HG03135 (cell line): ENCODE measurements around the gene TBCC.
A peak's percentile ranks its signal among the peaks of the same experiment; 100 is the strongest.
"Not testable (repeated sequence)": the region's sequence is repeated elsewhere in the genome, so short reads cannot be mapped to it uniquely, and the experiment has no call there.

ENCODE experiments used
- ATAC-seq: cut with Tn5 transposase; IDR thresholded peaks from one replicate; pipeline ENCODE4 v1.9.1; 2021; ENCODE audit warnings: mild to moderate bottlenecking, moderate library complexity; ENCODE audit not compliant: unreplicated experiment

Gene TBCC

GRCh38 chr6:42735976-42736375 is 9.9 kb downstream of the TBCC start:
- ATAC-seq, result no peak

GRCh38 chr6:42733867-42734481 is 11.9 kb downstream of the TBCC start:
- not testable (repeated sequence) for ATAC-seq

GRCh38 chr6:42729731-42730130 is 16.2 kb downstream of the TBCC start:
- no peak for ATAC-seq

GRCh38 chr6:42727627-42728026 is 18.3 kb downstream of the TBCC start:
- ATAC-seq, result no peak

- ATAC-seq, result no peak
These were observed 18.8 kb downstream of the TBCC start for GRCh38 chr6:42727087-42727611.

- ATAC-seq, result peak; percentile 69
These were observed 19.3 kb downstream of the TBCC start for GRCh38 chr6:42726485-42727086.

- ATAC-seq, result no peak
These were observed 19.9 kb downstream of the TBCC start for GRCh38 chr6:42726026-42726425.

- no peak for ATAC-seq
These were observed 21.1 kb downstream of the TBCC start for GRCh38 chr6:42724825-42725224.

GRCh38 chr6:42722497-42722896 is 23.4 kb downstream of the TBCC start, which contains the start of gene PRPH2:
Gene PRPH2, minus strand, starts transcription at chr6:42722597. Its CDS starts 263 bp downstream, at chr6:42722334.
- no peak for ATAC-seq

- no peak for ATAC-seq
These were observed 25.2 kb downstream of the TBCC start for GRCh38 chr6:42720739-42721138.

- ATAC-seq, result no peak
These were observed 30.0 kb downstream of the TBCC start for GRCh38 chr6:42715871-42716270.

- ATAC-seq, result no peak
These were observed 31.7 kb downstream of the TBCC start for GRCh38 chr6:42714098-42714761.

GRCh38 chr6:42711930-42712329 is 34.0 kb downstream of the TBCC start:
- no peak for ATAC-seq

GRCh38 chr6:42710316-42710715 is 35.6 kb downstream of the TBCC start:
- ATAC-seq, result no peak

GRCh38 chr6:42709871-42710270 is 36.0 kb downstream of the TBCC start:
- no peak for ATAC-seq

GRCh38 chr6:42708096-42708495 is 37.8 kb downstream of the TBCC start:
- ATAC-seq, result no peak

GRCh38 chr6:42707595-42707994 is 38.3 kb downstream of the TBCC start:
- no peak for ATAC-seq

- no peak for ATAC-seq
These were observed 40.9 kb downstream of the TBCC start for GRCh38 chr6:42704937-42705374.

GRCh38 chr6:42704251-42704936 is 41.5 kb downstream of the TBCC start:
- ATAC-seq, result no peak

- ATAC-seq, result not testable (repeated sequence)
These were observed 43.1 kb downstream of the TBCC start for GRCh38 chr6:42702786-42703185.

GRCh38 chr6:42702200-42702599 is 43.7 kb downstream of the TBCC start:
- no peak for ATAC-seq
